ENCODE results near the gene ITPKB.
A peak's percentile ranks its signal among the peaks of the same experiment; 100 is the strongest.
"Not testable (repeated sequence)": the region's sequence is repeated elsewhere in the genome, so short reads cannot be mapped to it uniquely, and the experiment has no call there.

The ITPKB gene

GRCh38 chr1:226738995-226739695, at the start of gene ITPKB:
Gene ITPKB, minus strand, starts transcription at chr1:226739282. Its CDS starts 1,824 bp downstream, at chr1:226737458.
- peak; percentile 83 for DNase-seq

GRCh38 chr1:226787638-226788037, 48.6 kb upstream of the ITPKB start:
- DNase-seq, result no peak

- DNase-seq, result no peak
Measured at GRCh38 chr1:226787071-226787470, 48.0 kb upstream of the ITPKB start.

- DNase-seq, result no peak
Measured at GRCh38 chr1:226786550-226786949, 47.5 kb upstream of the ITPKB start.

GRCh38 chr1:226785805-226786204, 46.7 kb upstream of the ITPKB start:
- no peak for DNase-seq

GRCh38 chr1:226784081-226785049, 45.3 kb upstream of the ITPKB start:
- DNase-seq, result no peak

- no peak for DNase-seq
Measured at GRCh38 chr1:226782845-226783601, 43.9 kb upstream of the ITPKB start.

- DNase-seq, result no peak
Measured at GRCh38 chr1:226781937-226782609, 43.0 kb upstream of the ITPKB start.

GRCh38 chr1:226779561-226779960, 40.5 kb upstream of the ITPKB start:
- no peak for DNase-seq

- DNase-seq, result no peak
Measured at GRCh38 chr1:226778657-226779058, 39.6 kb upstream of the ITPKB start.

- DNase-seq, result no peak
Measured at GRCh38 chr1:226776975-226777374, 37.9 kb upstream of the ITPKB start.

- DNase-seq, result no peak
Measured at GRCh38 chr1:226776066-226776465, 37.0 kb upstream of the ITPKB start.

GRCh38 chr1:226772446-226773139, 33.5 kb upstream of the ITPKB start:
- DNase-seq, result no peak

- not testable (repeated sequence) for DNase-seq
Measured at GRCh38 chr1:226767170-226767569, 28.1 kb upstream of the ITPKB start.

GRCh38 chr1:226766565-226766964, 27.5 kb upstream of the ITPKB start:
- DNase-seq, result no peak

- no peak for DNase-seq
Measured at GRCh38 chr1:226764533-226764932, 25.5 kb upstream of the ITPKB start.

GRCh38 chr1:226763905-226764264, 24.8 kb upstream of the ITPKB start:
- DNase-seq, result peak; percentile 48

GRCh38 chr1:226762988-226763904, 24.2 kb upstream of the ITPKB start:
- no peak for DNase-seq

- DNase-seq, result no peak
Measured at GRCh38 chr1:226762055-226762454, 23.0 kb upstream of the ITPKB start.

GRCh38 chr1:226761322-226761721, 22.2 kb upstream of the ITPKB start:
- no peak for DNase-seq
